GM12864 (cell line): ENCODE data around the gene CSTF1.

ENCODE experiments used
- DNase-seq: peaks from one replicate; pipeline ENCODE4 v3.0.0-alpha.2; 2011; ENCODE audit warnings: low read depth
- H3K4me3 ChIP-seq: 2 replicates; pipeline ENCODE4 v1.5.1; 2011; ENCODE audit warnings: mild to moderate bottlenecking, low read depth, low read length, control low read depth
- CTCF ChIP-seq: IDR thresholded peaks from 2 replicates; pipeline ENCODE4 v1.5.1; 2011; ENCODE audit warnings: low read depth, mild to moderate bottlenecking, moderate library complexity, low read length, control low read depth, inconsistent platforms; ENCODE audit errors: missing control alignments

Gene CSTF1

GRCh38 chr20:56420940-56421688 lies 28.7 kb downstream of the CSTF1 start:
- no peak for DNase-seq
- no peak for TF ChIP-seq CTCF
- H3K4me3 ChIP-seq: no peak overlapping the region

- no peak for TF ChIP-seq CTCF
- DNase-seq: no peak
- no peak overlapping the region for H3K4me3 ChIP-seq
Observed at GRCh38 chr20:56422076-56422823, 29.8 kb downstream of the CSTF1 start.

GRCh38 chr20:56422824-56423189 lies 30.4 kb downstream of the CSTF1 start:
- no peak for TF ChIP-seq CTCF
- DNase-seq: no peak
- no peak overlapping the region for H3K4me3 ChIP-seq

- no peak overlapping the region for H3K4me3 ChIP-seq
- TF ChIP-seq CTCF: no peak
- no peak for DNase-seq
Observed at GRCh38 chr20:56423211-56423610, 30.8 kb downstream of the CSTF1 start.

DNA sequence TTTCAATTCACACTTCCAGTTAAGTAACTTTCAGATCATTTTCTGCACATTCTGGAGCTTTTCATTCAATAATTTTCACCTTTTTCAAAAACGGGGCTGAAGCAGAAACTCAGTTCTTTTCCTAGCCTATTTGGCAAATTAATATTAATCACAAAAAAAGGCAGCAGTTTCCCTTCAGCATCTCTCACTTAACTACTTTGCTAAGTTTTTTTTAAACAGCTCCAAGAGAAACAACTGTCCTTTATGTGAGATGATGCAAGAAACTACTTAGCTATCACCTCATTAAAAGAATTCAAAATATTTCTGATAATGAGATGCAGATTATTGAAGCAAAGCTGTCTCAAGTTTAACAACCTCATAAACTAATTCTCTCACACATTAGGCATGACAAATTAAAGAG lies 31.4 kb downstream of the CSTF1 start:
- DNase-seq: no peak
- H3K4me3 ChIP-seq: no peak overlapping the region
- TF ChIP-seq CTCF: no peak

- TF ChIP-seq CTCF: no peak
- no peak overlapping the region for H3K4me3 ChIP-seq
- no peak for DNase-seq
Observed at GRCh38 chr20:56424931-56425330, 32.5 kb downstream of the CSTF1 start.

GRCh38 chr20:56426026-56426425 lies 33.6 kb downstream of the CSTF1 start:
- H3K4me3 ChIP-seq: no peak overlapping the region
- no peak for TF ChIP-seq CTCF
- no peak for DNase-seq
